B cell (primary cell): Measurements from ENCODE around the gene FBXO30.

Experiments
- CTCF ChIP-seq: fragments of 200-600 bp; IDR thresholded peaks from one replicate; pipeline ENCODE4 v1.8.0; 2022; ENCODE audit warnings: antibody characterized with exemption, mild to moderate bottlenecking
- EZH2 ChIP-seq: IDR thresholded peaks from 2 replicates; pipeline ENCODE4 v1.6.1; 2012; ENCODE audit warnings: borderline replicate concordance, low read depth, mild to moderate bottlenecking, moderate library complexity, low read length; ENCODE audit not compliant: insufficient read depth, poor library complexity, severe bottlenecking

- TF ChIP-seq CTCF: no peak
- TF ChIP-seq EZH2: no peak
Measured at GRCh38 chr6:145763742-145764141, 50.9 kb downstream of the FBXO30 start.
